ENCODE measurements around the gene PBRM1.
"Not testable (repeated sequence)": the region's sequence is repeated elsewhere in the genome, so short reads cannot be mapped to it uniquely, and the experiment has no call there.

The PBRM1 gene

GRCh38 chr3:52536369-52537164 lies 149.1 kb downstream of the PBRM1 start, which contains the start of gene UQCC5:
Gene UQCC5 (plus strand): TSS chr3:52536605. CDS start chr3:52536756, 151 bp downstream.
- peak; percentile 93 for DNase-seq (ENCODE audit: low read depth)

GRCh38 chr3:52536112-52536368 lies 149.7 kb downstream of the PBRM1 start:
- no peak for DNase-seq (ENCODE audit: low read depth)

GRCh38 chr3:52535411-52536111 lies 150.2 kb downstream of the PBRM1 start:
- DNase-seq (ENCODE audit: low read depth) = no peak

DNA sequence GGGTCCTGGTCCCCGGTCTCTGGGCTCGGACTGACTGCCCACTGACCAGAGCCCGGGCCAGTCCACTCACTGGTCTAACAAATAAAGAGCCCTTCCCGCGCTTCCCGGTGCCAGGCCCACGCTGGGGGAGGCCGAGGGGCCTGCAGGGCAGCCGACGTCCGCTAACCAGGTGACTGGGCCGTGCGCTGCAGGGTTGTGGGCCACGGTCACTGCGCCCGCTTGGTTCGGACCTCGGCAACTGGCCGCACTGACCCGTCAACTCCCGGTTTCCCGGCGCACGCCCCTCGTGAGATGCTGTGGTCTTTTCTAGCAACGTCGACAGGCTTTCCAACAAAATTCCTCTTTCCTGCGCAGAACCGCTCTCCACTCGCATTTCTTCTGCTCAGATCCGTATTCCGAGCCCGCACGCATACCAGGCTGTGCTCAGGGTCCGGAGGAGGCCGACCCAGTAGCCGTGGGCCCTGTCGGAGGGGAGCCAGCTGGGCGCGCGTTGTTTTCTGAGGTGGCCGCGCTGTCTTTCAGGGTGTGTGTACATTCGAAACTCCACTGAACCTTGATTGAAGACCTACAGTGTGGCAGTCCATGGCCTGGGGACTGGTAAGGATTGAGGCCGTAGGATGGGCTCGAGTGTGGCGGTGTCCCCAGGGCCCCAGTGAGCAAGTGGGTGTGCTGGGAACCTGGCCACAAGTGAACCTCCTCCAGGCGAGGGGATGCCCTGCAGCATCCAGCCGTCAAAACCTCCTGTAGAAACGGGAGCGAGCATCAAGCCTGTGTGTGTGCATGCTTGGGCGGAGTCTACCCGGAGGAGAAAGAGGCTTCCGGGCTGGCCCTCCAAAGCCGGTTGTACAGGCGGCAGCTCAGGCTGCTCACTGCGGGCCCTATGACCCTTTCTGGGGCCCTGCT lies 151.2 kb downstream of the PBRM1 start:
- no peak for DNase-seq (ENCODE audit: low read depth)

- peak; percentile 51 for DNase-seq (ENCODE audit: low read depth)
Observed at GRCh38 chr3:52533623-52534280, 152.0 kb downstream of the PBRM1 start, which contains the start of gene NT5DC2. Gene NT5DC2 (minus strand): TSS chr3:52533857. CDS start chr3:52533737, 120 bp downstream.

- no peak for DNase-seq (ENCODE audit: low read depth)
Observed at GRCh38 chr3:52532838-52533622, 152.7 kb downstream of the PBRM1 start.

GRCh38 chr3:52532517-52532837 lies 153.2 kb downstream of the PBRM1 start:
- DNase-seq (ENCODE audit: low read depth) = peak; percentile 39

- no peak for DNase-seq (ENCODE audit: low read depth)
Observed at GRCh38 chr3:52531860-52532516, 153.7 kb downstream of the PBRM1 start.

GRCh38 chr3:52530918-52531826 lies 154.5 kb downstream of the PBRM1 start:
- DNase-seq (ENCODE audit: low read depth) = no peak

GRCh38 chr3:52529376-52530333 lies 156.1 kb downstream of the PBRM1 start:
- DNase-seq (ENCODE audit: low read depth) = no peak

DNA sequence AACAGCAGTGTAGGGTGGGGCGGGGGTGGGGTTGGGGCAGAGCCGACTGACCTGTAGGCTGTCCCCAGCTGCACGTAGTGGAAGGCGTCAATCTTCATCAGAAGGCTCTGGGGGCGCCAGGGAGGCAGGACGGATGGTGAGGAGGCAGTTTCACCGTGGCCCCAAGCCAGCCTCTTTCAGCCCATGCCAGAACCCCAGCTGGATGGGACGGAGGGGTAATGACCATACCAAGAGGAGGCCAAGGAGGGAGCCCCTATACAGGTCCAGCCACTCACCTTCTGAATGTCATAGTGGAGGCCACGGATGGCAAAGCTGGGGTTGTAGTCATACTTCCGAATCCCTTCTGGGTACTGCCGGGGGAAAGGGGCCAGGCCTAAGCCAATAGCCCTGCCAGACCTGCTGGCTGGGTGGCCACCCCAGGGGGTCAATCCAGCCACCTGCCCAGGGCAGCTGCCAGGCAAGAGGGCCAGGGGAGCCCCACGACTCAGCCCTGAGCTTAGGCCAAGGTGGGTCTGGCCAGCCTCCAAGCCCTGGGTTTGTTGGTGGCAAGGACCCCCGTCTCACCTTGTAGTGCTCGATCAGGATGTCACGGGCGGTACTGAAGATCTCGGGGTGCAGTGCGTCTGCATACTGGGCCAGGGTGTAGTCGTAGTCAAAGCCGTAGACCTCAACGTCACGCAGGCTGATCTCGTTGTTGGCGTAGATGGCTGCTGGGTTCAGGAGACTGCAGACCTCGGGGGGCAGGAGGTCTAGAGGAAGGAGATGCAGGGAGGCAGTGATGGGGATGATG lies 156.9 kb downstream of the PBRM1 start:
- no peak for DNase-seq (ENCODE audit: low read depth)

DNA sequence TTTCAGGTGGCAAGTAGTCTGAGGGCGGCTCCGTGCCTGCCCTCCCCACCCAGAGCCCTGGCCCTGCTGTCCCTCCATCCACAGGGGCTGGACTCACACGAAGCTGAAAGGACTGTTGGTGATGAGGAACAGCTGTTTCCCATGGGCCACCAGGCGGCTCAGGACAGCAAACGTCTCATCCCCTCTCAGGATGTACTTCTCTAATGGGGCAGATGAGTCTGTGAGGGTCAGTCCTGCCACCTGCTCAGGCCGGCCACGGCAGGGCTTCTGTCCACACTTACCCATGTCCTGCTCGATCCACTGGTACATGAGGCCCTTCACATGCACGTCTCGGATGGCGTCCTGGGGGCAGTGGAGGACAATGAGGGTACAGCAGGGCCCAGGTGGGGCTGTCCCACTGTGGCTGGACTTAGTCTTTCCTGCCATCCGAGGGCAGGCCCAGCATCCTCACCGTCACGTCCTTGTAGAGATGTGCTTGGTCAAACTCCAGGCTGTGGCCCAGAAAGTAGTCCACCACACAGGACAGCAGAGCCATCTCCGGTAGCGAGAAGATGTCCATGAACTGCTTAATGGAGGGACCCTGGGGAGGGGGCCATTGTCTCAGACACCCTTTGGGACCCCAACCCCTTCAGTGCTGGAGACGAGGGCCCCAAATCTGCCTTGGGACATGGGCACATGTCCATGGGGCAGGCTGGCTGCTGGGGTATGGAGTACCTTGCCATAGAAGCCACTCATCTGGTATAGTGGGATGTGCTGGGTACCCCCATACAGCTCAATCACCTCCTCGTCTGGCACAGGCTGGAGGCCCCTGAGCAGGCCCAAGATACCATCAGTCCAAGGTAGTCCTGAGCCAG lies 157.8 kb downstream of the PBRM1 start:
- DNase-seq (ENCODE audit: low read depth) = no peak

DNA sequence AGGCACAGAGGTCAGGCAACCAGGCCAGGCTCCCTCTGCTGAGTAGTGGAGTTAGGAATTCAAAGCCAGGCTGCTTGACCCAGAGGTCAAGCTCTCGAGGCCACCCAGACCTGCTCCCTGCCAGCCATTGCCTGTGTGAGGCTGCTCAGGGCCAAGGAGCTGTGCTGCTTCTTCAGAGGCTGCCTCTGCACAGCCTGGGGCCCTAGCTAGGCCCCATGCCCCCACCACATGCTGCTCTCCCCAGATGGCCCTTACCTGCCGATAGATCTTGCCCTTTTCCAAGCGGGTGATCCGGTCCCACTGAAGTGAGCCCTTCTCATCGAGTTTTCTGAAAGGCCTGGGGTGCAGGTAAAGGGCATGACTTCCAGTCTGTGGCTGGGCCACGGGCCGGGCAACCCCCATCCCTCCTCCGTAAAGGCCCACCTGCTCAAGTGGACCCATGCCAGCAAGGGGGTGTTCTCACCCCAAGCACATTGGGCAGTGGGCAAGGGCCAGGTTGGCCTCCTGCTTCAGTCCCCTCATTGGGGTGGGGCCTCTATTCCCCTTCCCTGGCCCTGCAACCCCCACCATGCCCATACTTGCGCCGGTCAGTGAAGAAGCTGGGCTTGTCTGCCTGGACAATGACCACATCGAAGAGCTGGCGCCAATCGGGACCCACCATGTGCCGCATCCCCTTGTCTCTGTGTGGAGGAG lies 158.5 kb downstream of the PBRM1 start:
- no peak for DNase-seq (ENCODE audit: low read depth)

DNA sequence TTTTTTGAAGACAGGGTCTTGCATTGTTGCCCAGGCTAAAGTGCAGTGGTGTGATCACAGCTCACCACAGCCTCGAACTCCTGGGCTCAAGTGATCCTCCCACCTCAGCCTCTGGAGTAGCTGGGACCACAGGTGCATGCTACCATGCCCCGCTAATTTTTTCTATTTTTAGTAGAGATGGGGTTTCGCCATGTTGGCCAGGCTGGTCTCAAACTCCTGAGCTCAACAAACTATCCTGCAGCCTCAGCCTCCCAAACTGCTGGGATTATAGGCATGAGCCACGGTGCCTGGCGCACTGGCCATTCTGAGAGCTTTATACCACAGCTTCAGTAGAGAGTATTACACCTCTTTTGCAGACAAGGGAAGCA lies 159.1 kb downstream of the PBRM1 start:
- not testable (repeated sequence) for DNase-seq (ENCODE audit: low read depth)

GRCh38 chr3:52525680-52526561 lies 159.8 kb downstream of the PBRM1 start:
- DNase-seq (ENCODE audit: low read depth) = no peak

All from activated gamma-delta T cell treated with anti-CD3 and anti-CD28 coated beads, Interleukin-2, amount 50 U/mL, for 16 hours (primary cell).